ENCODE data around the gene IQSEC1. TPM values are rescaled to one million over a fixed set of nuclear protein-coding genes. Genes with fewer than 3 reads are reported as not detected.

The IQSEC1 gene
- polyA plus RNA-seq, 3 donors = 17.7 to 61.7 (median 30.3) TPM

GRCh38 chr3:13085846-13086179, 12.6 kb upstream of the IQSEC1 start:
- no peak for DNase-seq
- peaks cover 0 to 9% of the 10 kb centered on the region in 2 donors for H3K4me1 ChIP-seq (ENCODE audit: control insufficient read depth in 1 of 2, insufficient read depth in 2 of 2, low read length in 2 of 2)
- H3K27ac ChIP-seq (ENCODE audit: low read depth in 1 of 2, low read length in 2 of 2) = no peak overlapping the region
- no peak overlapping the region for H3K4me2 ChIP-seq (replicated peaks; ENCODE audit: extremely low read depth, low read length, poor library complexity, severe bottlenecking)
- no peak overlapping the region for H3K4me3 ChIP-seq (replicated peaks in 1 of 3; ENCODE audit: low read depth in 2 of 3, low read length in 3 of 3)
- no peak overlapping the region for H3K9ac ChIP-seq (ENCODE audit: insufficient read depth, low read length, poor library complexity, severe bottlenecking)
- H2AFZ ChIP-seq (ENCODE audit: insufficient read depth, low read depth, low read length, poor library complexity, severe bottlenecking) = no peak overlapping the region
- no peaks in the 10 kb centered on the region for H3K79me2 ChIP-seq (ENCODE audit: insufficient read depth, low read length)
- WGBS (ENCODE audit: insufficient coverage) = 100% methylated on average over 4 of the region's 8 CpGs
- Mint-ChIP-seq H3K4me1 (peaks cover 22% of the 10 kb centered on the region), H3K27ac (peak overlapping the region in 1 of 7 donors; percentile 26), H3K36me3 (no peaks in the 10 kb centered on the region), H3K27me3 (ENCODE audit: low read depth in 3 of 3) (peaks cover 0 to 11% (median 2%) of the 10 kb centered on the region in 3 donors), H3K4me3 (no peak overlapping the region), H3K9me3 (peaks cover 0 to 1% (median 0%) of the 10 kb centered on the region in 7 donors)
- no peaks in the 10 kb centered on the region for H3K36me3 ChIP-seq (replicated peaks in 1 of 2; ENCODE audit: control insufficient read depth in 1 of 2, insufficient read depth in 2 of 2, low read length in 2 of 2)
- intact Hi-C loops (cut with micrococcal nuclease) = no loop called here
- H3K9me3 ChIP-seq (replicated peaks in 1 of 2; ENCODE audit: control insufficient read depth in 1 of 2, insufficient read depth in 1 of 2, low read length in 2 of 2) = no peaks in the 10 kb centered on the region
- TF ChIP-seq CTCF (IDR thresholded peaks at IDR 0.05) = no peak
- no peaks in the 10 kb centered on the region for H4K20me1 ChIP-seq (ENCODE audit: insufficient read depth, low read length)
- no peaks in the 10 kb centered on the region for H3K27me3 ChIP-seq (ENCODE audit: control insufficient read depth in 2 of 2, insufficient read depth in 2 of 2, low read length in 2 of 2)

GRCh38 chr3:13085081-13085845, 12.0 kb upstream of the IQSEC1 start:
- Histone ChIP-seq H4K20me1 (ENCODE audit: insufficient read depth, low read length) (no peaks in the 10 kb centered on the region), H3K27me3 (ENCODE audit: control insufficient read depth in 2 of 2, insufficient read depth in 2 of 2, low read length in 2 of 2) (no peaks in the 10 kb centered on the region), H3K27ac (ENCODE audit: low read depth in 1 of 2, low read length in 2 of 2) (no peak overlapping the region), H3K9ac (ENCODE audit: insufficient read depth, low read length, poor library complexity, severe bottlenecking) (no peak overlapping the region), H3K4me2 (replicated peaks; ENCODE audit: extremely low read depth, low read length, poor library complexity, severe bottlenecking) (no peak overlapping the region), H3K79me2 (ENCODE audit: insufficient read depth, low read length) (no peaks in the 10 kb centered on the region), H3K9me3 (replicated peaks in 1 of 2; ENCODE audit: control insufficient read depth in 1 of 2, insufficient read depth in 1 of 2, low read length in 2 of 2) (no peaks in the 10 kb centered on the region), H3K4me1 (ENCODE audit: control insufficient read depth in 1 of 2, insufficient read depth in 2 of 2, low read length in 2 of 2) (peaks cover 0 to 9% of the 10 kb centered on the region in 2 donors), H3K36me3 (replicated peaks in 1 of 2; ENCODE audit: control insufficient read depth in 1 of 2, insufficient read depth in 2 of 2, low read length in 2 of 2) (no peaks in the 10 kb centered on the region), H3K4me3 (replicated peaks in 1 of 3; ENCODE audit: low read depth in 2 of 3, low read length in 3 of 3) (no peak overlapping the region), H2AFZ (ENCODE audit: insufficient read depth, low read depth, low read length, poor library complexity, severe bottlenecking) (no peak overlapping the region)
- H3K27ac Mint-ChIP-seq = no peak overlapping the region
- WGBS (ENCODE audit: insufficient coverage) = 90% methylated on average over 21 of the region's 26 CpGs
- TF ChIP-seq CTCF (IDR thresholded peaks at IDR 0.05) = no peak
- no peak for DNase-seq
- H3K4me1 Mint-ChIP-seq = peaks cover 22% of the 10 kb centered on the region
- no peak overlapping the region for H3K4me3 Mint-ChIP-seq
- peaks cover 0 to 11% (median 5%) of the 10 kb centered on the region in 3 donors for H3K27me3 Mint-ChIP-seq (ENCODE audit: low read depth in 3 of 3)
- H3K36me3 Mint-ChIP-seq = no peaks in the 10 kb centered on the region
- H3K9me3 Mint-ChIP-seq = peaks cover 0 to 1% (median 0%) of the 10 kb centered on the region in 7 donors
- intact Hi-C loops (cut with micrococcal nuclease) = no loop called here
